Ramos (cell line): ENCODE measurements around the gene UHRF1.
"Not testable (repeated sequence)": the region's sequence is repeated elsewhere in the genome, so short reads cannot be mapped to it uniquely, and the experiment has no call there.

Source experiments
- in situ Hi-C: fragments of 300-500 bp; cut with MboI; formaldehyde crosslinking; loops from one replicate; pipeline ENCODE4 v1.14.3; 2022; ENCODE audit warnings: low sequenced_read_pairs; ENCODE audit not compliant: unreplicated experiment

UHRF1 gene

GRCh38 chr19:4896372-4896771, 12.9 kb upstream of the UHRF1 start:
- in situ Hi-C loops, result no loop called here

GRCh38 chr19:4897146-4897545, 12.2 kb upstream of the UHRF1 start:
- in situ Hi-C loops, result no loop called here

- in situ Hi-C loops, result not testable (repeated sequence)
These were observed 8.4 kb upstream of the UHRF1 start for GRCh38 chr19:4900879-4901278.

- in situ Hi-C loops, result no loop called here
These were observed 6.5 kb upstream of the UHRF1 start, which contains the start of gene ARRDC5 for GRCh38 chr19:4902796-4903195. Gene ARRDC5, minus strand, starts transcription at chr19:4902896. Its CDS starts 71 bp downstream, at chr19:4902825.

GRCh38 chr19:4904481-4904880, 4.8 kb upstream of the UHRF1 start:
- in situ Hi-C loops, result no loop called here

- in situ Hi-C loops, result no loop called here
These were observed 2.3 kb upstream of the UHRF1 start for GRCh38 chr19:4906963-4907362.

GRCh38 chr19:4908360-4908759, 941 bp upstream of the UHRF1 start:
- in situ Hi-C loops, result no loop called here

- in situ Hi-C loops, result no loop called here
These were observed 533 bp upstream of the UHRF1 start for GRCh38 chr19:4908781-4909155.

GRCh38 chr19:4909897-4910593, 744 bp downstream of the UHRF1 start:
- in situ Hi-C loops, result loop anchor here (5.0 to 10.0 kb wide), 2 partner anchors 38 to 95 kb away; no protein-coding TSS in a partner anchor

GRCh38 chr19:4910594-4911281, 1.4 kb downstream of the UHRF1 start:
- in situ Hi-C loops, result loop anchor here (5.0 to 10.0 kb wide), 2 partner anchors 38 to 96 kb away; no protein-coding TSS in a partner anchor

GRCh38 chr19:4911314-4911713, 2.0 kb downstream of the UHRF1 start:
- in situ Hi-C loops, result loop anchor here (5.0 to 10.0 kb wide), 2 partner anchors 39 to 97 kb away; no protein-coding TSS in a partner anchor

- in situ Hi-C loops, result loop anchor here (5.0 to 10.0 kb wide), 2 partner anchors 40 to 97 kb away; no protein-coding TSS in a partner anchor
These were observed 2.7 kb downstream of the UHRF1 start for GRCh38 chr19:4911786-4912672.

GRCh38 chr19:4913996-4914735, 4.9 kb downstream of the UHRF1 start:
- in situ Hi-C loops, result loop anchor here (5.0 to 10.0 kb wide), 2 partner anchors 42 to 99 kb away; no protein-coding TSS in a partner anchor

- in situ Hi-C loops, result loop anchor here (5.0 to 10.0 kb wide), 2 partner anchors 43 to 100 kb away; no protein-coding TSS in a partner anchor
These were observed 5.6 kb downstream of the UHRF1 start for GRCh38 chr19:4914736-4915501.

GRCh38 chr19:4916292-4917082, 7.2 kb downstream of the UHRF1 start:
- in situ Hi-C loops, result loop anchor here (10.0 kb wide), 1 partner anchor 102 kb away; no protein-coding TSS in a partner anchor

GRCh38 chr19:4922530-4923275, 13.4 kb downstream of the UHRF1 start:
- in situ Hi-C loops, result no loop called here

GRCh38 chr19:4923276-4923747, 14.0 kb downstream of the UHRF1 start:
- in situ Hi-C loops, result no loop called here
